Measurements from ENCODE around the gene CPSF3.

The CPSF3 gene

DNA sequence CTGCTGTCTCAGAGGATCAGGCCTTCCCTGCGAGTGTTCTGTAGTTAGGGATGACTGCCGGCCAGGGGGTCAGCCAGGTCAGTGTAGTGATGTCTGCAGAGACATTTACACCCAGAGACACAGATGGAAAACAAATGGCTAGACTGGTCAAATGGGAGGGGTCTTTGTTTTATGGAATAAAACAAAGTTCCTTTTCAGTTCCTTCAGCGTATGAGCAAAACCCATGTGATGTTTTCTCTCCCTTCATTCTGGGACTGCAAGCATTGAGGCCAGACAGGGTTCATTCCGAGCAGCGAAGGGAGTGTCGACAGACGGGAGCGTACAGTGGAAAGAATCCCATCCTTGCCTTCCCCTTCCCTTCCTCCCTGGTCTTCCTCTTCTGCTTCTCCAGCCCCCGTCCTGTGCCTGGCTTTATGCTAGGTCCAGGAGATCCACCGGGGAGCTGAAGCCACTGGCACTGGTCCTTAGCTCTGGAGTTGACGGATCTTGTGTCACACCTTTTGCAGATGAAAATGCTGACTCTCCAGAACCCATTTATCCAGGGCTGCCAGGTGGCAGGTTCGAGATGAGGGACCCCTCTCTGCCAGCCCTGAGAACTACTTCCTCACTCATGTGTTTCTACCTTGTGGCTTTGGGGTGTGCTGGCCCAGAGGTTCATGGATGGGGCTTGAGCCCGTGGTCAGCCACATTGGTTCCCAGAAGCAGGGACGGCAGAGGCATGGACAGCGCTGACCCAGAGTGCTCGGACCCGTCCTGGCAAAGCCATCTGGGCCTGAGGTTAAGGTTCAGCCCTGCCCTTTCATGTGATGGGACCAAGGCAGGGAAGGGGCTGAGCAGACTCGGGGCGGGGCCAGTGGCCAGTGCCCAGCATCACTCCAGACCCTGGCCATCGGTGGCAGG lies 24.3 kb upstream of the CPSF3 start:
- Histone ChIP-seq H3K9ac (ENCODE audit: low read depth, low read length) (no peak overlapping the region), H2AFZ (ENCODE audit: low read depth, low read length) (no peak overlapping the region), H3K36me3 (ENCODE audit: insufficient read depth, low read length) (peaks cover 24% of the 10 kb centered on the region), H3K4me1 (ENCODE audit: insufficient read depth, low read length) (no peaks in the 10 kb centered on the region), H3K27ac (ENCODE audit: low read length) (no peak overlapping the region), H3K79me2 (ENCODE audit: insufficient read depth, low read length) (no peaks in the 10 kb centered on the region), H4K20me1 (ENCODE audit: insufficient read depth, low read length) (no peaks in the 10 kb centered on the region), H3K9me3 (ENCODE audit: insufficient read depth, low read length, severe bottlenecking) (no peaks in the 10 kb centered on the region), H3K4me2 (ENCODE audit: insufficient read depth, low read length) (no peak overlapping the region), H3K27me3 (ENCODE audit: insufficient read depth, low read length, poor library complexity) (no peaks in the 10 kb centered on the region), H3K4me3 (ENCODE audit: low read depth in 1 of 2, low read length in 2 of 2) (no peak overlapping the region)
- no peak for TF ChIP-seq EZH2 (IDR thresholded peaks at IDR 0.05; ENCODE audit: borderline replicate concordance, low read depth, low read length, severe bottlenecking)
- TF ChIP-seq, protein P1, sequence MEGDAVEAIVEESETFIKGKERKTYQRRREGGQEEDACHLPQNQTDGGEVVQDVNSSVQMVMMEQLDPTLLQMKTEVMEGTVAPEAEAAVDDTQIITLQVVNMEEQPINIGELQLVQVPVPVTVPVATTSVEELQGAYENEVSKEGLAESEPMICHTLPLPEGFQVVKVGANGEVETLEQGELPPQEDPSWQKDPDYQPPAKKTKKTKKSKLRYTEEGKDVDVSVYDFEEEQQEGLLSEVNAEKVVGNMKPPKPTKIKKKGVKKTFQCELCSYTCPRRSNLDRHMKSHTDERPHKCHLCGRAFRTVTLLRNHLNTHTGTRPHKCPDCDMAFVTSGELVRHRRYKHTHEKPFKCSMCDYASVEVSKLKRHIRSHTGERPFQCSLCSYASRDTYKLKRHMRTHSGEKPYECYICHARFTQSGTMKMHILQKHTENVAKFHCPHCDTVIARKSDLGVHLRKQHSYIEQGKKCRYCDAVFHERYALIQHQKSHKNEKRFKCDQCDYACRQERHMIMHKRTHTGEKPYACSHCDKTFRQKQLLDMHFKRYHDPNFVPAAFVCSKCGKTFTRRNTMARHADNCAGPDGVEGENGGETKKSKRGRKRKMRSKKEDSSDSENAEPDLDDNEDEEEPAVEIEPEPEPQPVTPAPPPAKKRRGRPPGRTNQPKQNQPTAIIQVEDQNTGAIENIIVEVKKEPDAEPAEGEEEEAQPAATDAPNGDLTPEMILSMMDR (IDR thresholded peaks at IDR 0.05; ENCODE audit: borderline replicate concordance, extremely low read depth, low read length, poor library complexity, severe bottlenecking): no peak
- DNase-seq (no peak), ATAC-seq (ENCODE audit: insufficient read depth, low read depth) (no peak)

DNA sequence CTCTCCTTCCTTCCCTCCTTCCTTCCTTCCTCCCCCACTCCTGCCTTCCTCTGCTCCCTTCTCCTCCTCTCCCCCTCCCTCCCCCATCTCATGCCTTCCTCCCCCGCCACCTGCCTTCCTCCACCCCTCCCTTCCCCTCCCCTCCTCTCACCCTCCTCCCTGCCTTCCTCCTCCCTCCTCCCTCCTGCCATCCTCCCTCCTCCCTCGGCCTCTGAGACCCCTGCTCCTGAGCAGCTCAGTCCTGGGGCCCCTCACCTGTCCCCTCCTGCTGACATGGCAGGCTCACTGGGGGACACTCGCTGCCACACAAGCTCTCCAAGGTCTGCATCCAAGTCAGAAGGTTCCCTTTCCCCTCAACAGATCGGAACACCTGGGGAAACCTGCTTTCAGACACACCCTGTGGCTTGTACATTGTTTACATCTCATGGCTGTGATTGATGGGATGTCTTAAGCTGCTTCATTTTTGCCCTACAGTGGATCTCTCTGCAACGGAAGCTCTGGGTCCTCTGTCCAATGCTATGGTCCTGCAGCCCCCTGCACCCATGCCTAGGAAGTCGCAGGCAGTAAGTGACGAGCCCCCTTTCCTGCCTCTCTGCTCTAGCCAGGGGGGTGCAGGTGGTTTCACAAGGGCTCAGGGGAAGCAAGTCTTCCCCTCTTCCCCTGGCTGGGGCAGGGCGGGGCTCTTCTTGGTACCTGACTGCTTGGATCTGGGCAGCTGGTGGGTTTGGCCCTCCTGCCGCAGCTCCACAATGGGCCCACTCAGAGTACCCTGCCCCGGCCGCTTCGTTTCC lies 23.0 kb upstream of the CPSF3 start:
- H3K27me3 ChIP-seq (ENCODE audit: insufficient read depth, low read length, poor library complexity): no peaks in the 10 kb centered on the region
- H3K9ac ChIP-seq (ENCODE audit: low read depth, low read length): no peak overlapping the region
- no peaks in the 10 kb centered on the region for H3K4me1 ChIP-seq (ENCODE audit: insufficient read depth, low read length)
- H3K9me3 ChIP-seq (ENCODE audit: insufficient read depth, low read length, severe bottlenecking): no peaks in the 10 kb centered on the region
- H3K36me3 ChIP-seq (ENCODE audit: insufficient read depth, low read length): peaks cover 16% of the 10 kb centered on the region
- ATAC-seq (ENCODE audit: insufficient read depth, low read depth) (no peak), DNase-seq (no peak)
- no peak overlapping the region for H3K4me2 ChIP-seq (ENCODE audit: insufficient read depth, low read length)
- no peak overlapping the region for H3K27ac ChIP-seq (ENCODE audit: low read length)
- no peaks in the 10 kb centered on the region for H3K79me2 ChIP-seq (ENCODE audit: insufficient read depth, low read length)
- no peak overlapping the region for H3K4me3 ChIP-seq (ENCODE audit: low read depth in 1 of 2, low read length in 2 of 2)
- TF ChIP-seq, protein P1 (IDR thresholded peaks at IDR 0.05; ENCODE audit: borderline replicate concordance, extremely low read depth, low read length, poor library complexity, severe bottlenecking): no peak
- TF ChIP-seq EZH2 (IDR thresholded peaks at IDR 0.05; ENCODE audit: borderline replicate concordance, low read depth, low read length, severe bottlenecking): no peak
- H4K20me1 ChIP-seq (ENCODE audit: insufficient read depth, low read length): no peaks in the 10 kb centered on the region
- H2AFZ ChIP-seq (ENCODE audit: low read depth, low read length): no peak overlapping the region

DNA sequence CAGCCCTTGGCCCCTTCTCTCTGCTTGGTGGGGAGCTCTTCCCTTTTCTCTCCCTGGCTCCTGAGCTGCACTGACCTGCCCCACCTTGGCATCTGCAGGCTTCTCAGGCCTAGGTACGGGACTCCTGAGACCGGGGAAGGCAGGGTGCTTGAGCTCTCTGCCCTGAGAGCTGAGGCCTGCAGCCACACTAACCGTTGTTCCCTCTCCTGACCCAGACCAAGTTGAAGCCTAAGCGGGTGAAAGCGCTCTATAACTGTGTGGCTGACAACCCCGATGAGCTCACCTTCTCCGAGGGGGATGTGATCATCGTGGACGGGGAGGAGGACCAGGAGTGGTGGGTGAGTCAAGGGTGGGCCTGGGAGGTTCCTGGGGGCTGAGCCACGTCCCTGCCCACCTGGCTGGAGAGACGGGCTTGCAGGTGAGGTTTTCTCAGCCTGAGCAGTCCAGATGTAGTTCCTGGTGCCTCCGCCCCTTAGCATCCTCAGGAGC lies 22.4 kb upstream of the CPSF3 start:
- ATAC-seq (ENCODE audit: insufficient read depth, low read depth): no peak; the same call in 2 of the 3 replicates
- TF ChIP-seq, protein P1 (IDR thresholded peaks at IDR 0.05; ENCODE audit: borderline replicate concordance, extremely low read depth, low read length, poor library complexity, severe bottlenecking): no peak
- no peak for TF ChIP-seq EZH2 (IDR thresholded peaks at IDR 0.05; ENCODE audit: borderline replicate concordance, low read depth, low read length, severe bottlenecking)
- Histone ChIP-seq H3K9me3 (ENCODE audit: insufficient read depth, low read length, severe bottlenecking) (no peaks in the 10 kb centered on the region), H3K4me1 (ENCODE audit: insufficient read depth, low read length) (no peaks in the 10 kb centered on the region), H3K9ac (ENCODE audit: low read depth, low read length) (no peak overlapping the region), H4K20me1 (ENCODE audit: insufficient read depth, low read length) (no peaks in the 10 kb centered on the region), H3K79me2 (ENCODE audit: insufficient read depth, low read length) (no peaks in the 10 kb centered on the region), H3K4me3 (ENCODE audit: low read depth in 1 of 2, low read length in 2 of 2) (no peak overlapping the region), H3K27me3 (ENCODE audit: insufficient read depth, low read length, poor library complexity) (no peaks in the 10 kb centered on the region), H3K27ac (ENCODE audit: low read length) (no peak overlapping the region), H2AFZ (ENCODE audit: low read depth, low read length) (no peak overlapping the region), H3K36me3 (ENCODE audit: insufficient read depth, low read length) (peaks cover 17% of the 10 kb centered on the region), H3K4me2 (ENCODE audit: insufficient read depth, low read length) (no peak overlapping the region)
- DNase-seq: no peak
